Measurements from ENCODE around the gene SIDT1. TPM values are rescaled to one million over a fixed set of nuclear protein-coding genes. Genes with fewer than 3 reads are reported as not detected.

Gene SIDT1
- total and polyA plus RNA-seq, 8 donors, result 0.81 to 142 (median 14.5) TPM

- peak in 1 of 2 donors; percentile 27 for DNase-seq
- H3K9me3 ChIP-seq, result no peaks in the 10 kb centered on the region
- no peaks in the 10 kb centered on the region for H3K4me1 ChIP-seq
- WGBS, 5 donors, result 38 to 48% (median 42%) methylated on average over 4 of the region's 4 CpGs
- no peaks in the 10 kb centered on the region for H3K27me3 ChIP-seq
- intact Hi-C loops (cut with DNase I; ENCODE audit: low total_unique reads), result loop anchor here (5.0 kb wide), 1 partner anchor 78 kb away; no protein-coding TSS in a partner anchor
- H3K27ac ChIP-seq, result no peak overlapping the region
- H3K4me3 ChIP-seq, result no peak overlapping the region
- TF ChIP-seq, protein P1, sequence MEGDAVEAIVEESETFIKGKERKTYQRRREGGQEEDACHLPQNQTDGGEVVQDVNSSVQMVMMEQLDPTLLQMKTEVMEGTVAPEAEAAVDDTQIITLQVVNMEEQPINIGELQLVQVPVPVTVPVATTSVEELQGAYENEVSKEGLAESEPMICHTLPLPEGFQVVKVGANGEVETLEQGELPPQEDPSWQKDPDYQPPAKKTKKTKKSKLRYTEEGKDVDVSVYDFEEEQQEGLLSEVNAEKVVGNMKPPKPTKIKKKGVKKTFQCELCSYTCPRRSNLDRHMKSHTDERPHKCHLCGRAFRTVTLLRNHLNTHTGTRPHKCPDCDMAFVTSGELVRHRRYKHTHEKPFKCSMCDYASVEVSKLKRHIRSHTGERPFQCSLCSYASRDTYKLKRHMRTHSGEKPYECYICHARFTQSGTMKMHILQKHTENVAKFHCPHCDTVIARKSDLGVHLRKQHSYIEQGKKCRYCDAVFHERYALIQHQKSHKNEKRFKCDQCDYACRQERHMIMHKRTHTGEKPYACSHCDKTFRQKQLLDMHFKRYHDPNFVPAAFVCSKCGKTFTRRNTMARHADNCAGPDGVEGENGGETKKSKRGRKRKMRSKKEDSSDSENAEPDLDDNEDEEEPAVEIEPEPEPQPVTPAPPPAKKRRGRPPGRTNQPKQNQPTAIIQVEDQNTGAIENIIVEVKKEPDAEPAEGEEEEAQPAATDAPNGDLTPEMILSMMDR (IDR thresholded peaks at IDR 0.05), result no peak
- no peak for TF ChIP-seq EP300 (IDR thresholded peaks at IDR 0.05)
- no peak for TF ChIP-seq POLR2AphosphoS5 (IDR thresholded peaks at IDR 0.05)
- no peak for TF ChIP-seq POLR2A (IDR thresholded peaks at IDR 0.05)
- no peaks in the 10 kb centered on the region for H3K36me3 ChIP-seq
Measured at GRCh38 chr3:113575206-113575605, 42.9 kb downstream of the SIDT1 start.

GRCh38 chr3:113585228-113585627, 52.9 kb downstream of the SIDT1 start:
- Histone ChIP-seq H3K27me3 (no peaks in the 10 kb centered on the region), H3K4me3 (no peak overlapping the region), H3K9me3 (no peaks in the 10 kb centered on the region), H3K27ac (no peak overlapping the region), H3K4me1 (peaks cover 0 to 6% (median 0%) of the 10 kb centered on the region in 4 donors), H3K36me3 (peaks cover 0 to 14% (median 0%) of the 10 kb centered on the region in 4 donors)
- WGBS, 5 donors, result 0 to 78% (median 39%) methylated on average over 1 of the region's 1 CpG
- intact Hi-C loops (cut with DNase I; ENCODE audit: low total_unique reads), result no loop called here
- TF ChIP-seq EP300 (IDR thresholded peaks at IDR 0.05) (no peak), POLR2A (IDR thresholded peaks at IDR 0.05) (no peak), POLR2AphosphoS5 (IDR thresholded peaks at IDR 0.05) (no peak)
- TF ChIP-seq, protein P1 (IDR thresholded peaks at IDR 0.05), result no peak
- no peak for DNase-seq

- H3K27me3 ChIP-seq, result no peaks in the 10 kb centered on the region
- intact Hi-C loops (cut with DNase I; ENCODE audit: low total_unique reads), result no loop called here
- peaks cover 0 to 14% (median 0%) of the 10 kb centered on the region in 4 donors for H3K36me3 ChIP-seq
- WGBS, 5 donors, result 82 to 92% (median 86%) methylated on average over 3 of the region's 3 CpGs
- TF ChIP-seq EP300 (IDR thresholded peaks at IDR 0.05) (no peak), POLR2AphosphoS5 (IDR thresholded peaks at IDR 0.05) (no peak), POLR2A (IDR thresholded peaks at IDR 0.05) (no peak)
- TF ChIP-seq, protein P1 (IDR thresholded peaks at IDR 0.05), result no peak
- H3K9me3 ChIP-seq, result no peaks in the 10 kb centered on the region
- DNase-seq, result no peak
- no peak overlapping the region for H3K4me3 ChIP-seq
- H3K27ac ChIP-seq, result no peak overlapping the region
- peaks cover 0 to 6% (median 0%) of the 10 kb centered on the region in 4 donors for H3K4me1 ChIP-seq
Measured at GRCh38 chr3:113585720-113586119, 53.4 kb downstream of the SIDT1 start.

DNA sequence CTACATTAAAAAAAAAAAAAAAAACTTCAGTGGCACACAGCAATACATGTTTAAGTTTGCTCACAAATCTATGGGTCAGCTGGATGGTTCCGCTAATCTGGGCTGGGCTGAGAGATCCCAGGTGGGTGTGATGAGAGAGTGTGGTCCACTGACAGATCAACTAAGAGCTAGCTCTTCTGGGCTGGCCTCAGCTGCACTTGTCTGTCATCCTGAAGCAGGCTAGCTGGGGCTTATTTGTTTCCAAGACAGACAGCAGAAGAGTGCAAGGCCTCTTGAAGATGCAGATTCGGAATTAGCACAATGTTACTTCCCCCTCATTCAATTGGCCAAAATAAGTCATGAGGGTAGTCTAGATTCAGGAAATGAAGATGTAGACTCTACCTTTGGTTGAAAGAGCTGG, 56.5 kb downstream of the SIDT1 start:
- Histone ChIP-seq H3K36me3 (peaks cover 0 to 14% (median 0%) of the 10 kb centered on the region in 4 donors), H3K4me1 (peaks cover 0 to under 1% (median 0%) of the 10 kb centered on the region in 4 donors), H3K27ac (no peak overlapping the region), H3K9me3 (no peaks in the 10 kb centered on the region), H3K27me3 (no peaks in the 10 kb centered on the region), H3K4me3 (no peak overlapping the region)
- no peak for DNase-seq
- TF ChIP-seq POLR2A (IDR thresholded peaks at IDR 0.05) (no peak), POLR2AphosphoS5 (IDR thresholded peaks at IDR 0.05) (no peak), EP300 (IDR thresholded peaks at IDR 0.05) (no peak)
- TF ChIP-seq, protein P1 (IDR thresholded peaks at IDR 0.05), result no peak
- WGBS, 5 donors, result 94 to 98% (median 95%) methylated on average over 2 of the region's 2 CpGs
- intact Hi-C loops (cut with DNase I; ENCODE audit: low total_unique reads), result no loop called here

Data from stomach (tissue), 9 donors.